HepG2 (cell line): ENCODE data around the gene CXCR5. TPM values are rescaled to one million over a fixed set of nuclear protein-coding genes. Genes with fewer than 3 reads are reported as not detected.

Experiments
- AGO2 ChIP-seq: fragments of 200-400 bp; formaldehyde crosslinking; optimal IDR thresholded peaks from 2 replicates; pipeline ENCODE3; 2017; ENCODE audit warnings: mild to moderate bottlenecking, low read depth, low read length, moderate library complexity
- AHR ChIP-seq: IDR thresholded peaks from 2 replicates; pipeline ENCODE4 v1.6.1; 2018; ENCODE audit warnings: missing genetic modification reagents, missing compliant biosample characterization
- BORCS8-MEF2B ChIP-seq: sonication (generic); formaldehyde crosslinking; IDR thresholded peaks from 2 replicates; pipeline ENCODE4 v1.8.0; 2022; ENCODE audit warnings: mild to moderate bottlenecking, missing genetic modification reagents
- CBX5 ChIP-seq: sonication (generic); formaldehyde crosslinking; IDR thresholded peaks from 2 replicates; pipeline ENCODE4 v1.4.0; 2020; ENCODE audit warnings: missing genetic modification reagents, borderline replicate concordance
- ESRRA ChIP-seq: sonication (generic); formaldehyde crosslinking; IDR thresholded peaks from 2 replicates; pipeline ENCODE4 v1.5.1; 2020; ENCODE audit warnings: mild to moderate bottlenecking, low read depth, missing genetic modification reagents
- FOXK2 ChIP-seq: fragments of 450-650 bp; IDR thresholded peaks from 2 replicates; pipeline ENCODE4 v1.6.1; 2016
- KLF16 ChIP-seq, 2 experiments: sonication (generic) in 1 of 2; formaldehyde crosslinking in 1 of 2; IDR thresholded peaks; 2 replicates each; pipeline versions ENCODE4 v1.6.1 to v1.8.0; 2016 to 2023; ENCODE audit warnings: missing genetic modification reagents in 2 of 2, missing compliant biosample characterization in 1 of 2
- MBD4 ChIP-seq: IDR thresholded peaks from 2 replicates; pipeline ENCODE4 v1.6.1; 2012; ENCODE audit warnings: low read length, inconsistent platforms, borderline replicate concordance
- MBNL3 ChIP-seq: fragments of 250-450 bp; sonication (Bioruptor Pico); conservative IDR thresholded peaks from 2 replicates; pipeline ENCODE4 v1.8.0; 2022; ENCODE audit warnings: mild to moderate bottlenecking, inconsistent platforms
- MYNN ChIP-seq: sonication (generic); formaldehyde crosslinking; IDR thresholded peaks from 2 replicates; pipeline ENCODE4 v1.4.0; 2020; ENCODE audit warnings: mild to moderate bottlenecking, low read depth, missing genetic modification reagents
- SAP130 ChIP-seq: IDR thresholded peaks from 2 replicates; pipeline ENCODE4 v1.6.1; 2016; ENCODE audit warnings: low read depth
- SMAD9 ChIP-seq: sonication (generic); formaldehyde crosslinking; IDR thresholded peaks from 2 replicates; pipeline ENCODE4 v1.5.1; 2020; ENCODE audit warnings: mild to moderate bottlenecking, missing genetic modification reagents
- TAF1 ChIP-seq: sonication (generic); formaldehyde crosslinking; IDR thresholded peaks from 2 replicates; pipeline ENCODE4 v1.4.0; 2020; ENCODE audit warnings: missing genetic modification reagents
- TBX2 ChIP-seq: sonication (generic); formaldehyde crosslinking; IDR thresholded peaks from 2 replicates; pipeline ENCODE4 v1.5.0; 2020; ENCODE audit warnings: missing genetic modification reagents, mild to moderate bottlenecking, borderline replicate concordance
- TSC22D2 ChIP-seq: sonication (generic); formaldehyde crosslinking; IDR thresholded peaks from 2 replicates; pipeline ENCODE4 v1.5.1; 2020; ENCODE audit warnings: missing genetic modification reagents, mild to moderate bottlenecking, borderline replicate concordance
- ZBTB7A ChIP-seq: sonication (generic); formaldehyde crosslinking; IDR thresholded peaks from 2 replicates; pipeline ENCODE4 v1.8.0; 2022; ENCODE audit warnings: mild to moderate bottlenecking, missing genetic modification reagents
- ZMYM4 ChIP-seq: sonication (generic); formaldehyde crosslinking; IDR thresholded peaks from 2 replicates; pipeline ENCODE4 v1.8.1; 2023; ENCODE audit warnings: mild to moderate bottlenecking, missing genetic modification reagents
- ZNF33B ChIP-seq: sonication (generic); formaldehyde crosslinking; IDR thresholded peaks from 2 replicates; pipeline ENCODE4 v1.5.1; 2020; ENCODE audit warnings: mild to moderate bottlenecking, missing genetic modification reagents
- ZNF720 ChIP-seq: sonication (generic); formaldehyde crosslinking; IDR thresholded peaks from 2 replicates; pipeline ENCODE4 v1.4.0; 2020; ENCODE audit warnings: missing genetic modification reagents
- ZNF724P ChIP-seq: sonication (generic); formaldehyde crosslinking; IDR thresholded peaks from 2 replicates; pipeline ENCODE4 v1.8.0; 2022; ENCODE audit warnings: missing genetic modification reagents, borderline replicate concordance
- ZNF839 ChIP-seq: sonication (generic); formaldehyde crosslinking; IDR thresholded peaks from 2 replicates; pipeline ENCODE4 v1.4.0; 2020; ENCODE audit warnings: missing genetic modification reagents, mild to moderate bottlenecking, borderline replicate concordance
- polyA plus RNA-seq, 8 experiments: library from polyadenylated mRNA; depleted of rRNA in 3 of 8; stranded (reverse) in 7 of 8; unstranded in 1 of 8; fragments of >200 nt; fragmentation: Illumina TruSeq in 4 of 8; extraction: Trizol in 4 of 8; gene quantifications; 2 replicates each; pipeline versions ENCODE4 v1.2.1 to v1.2.3, GENCODE V29; 2011 to 2016; ENCODE audit warnings: low read depth in 4 of 8, missing spikeins in 1 of 8, mixed read lengths in 1 of 8; ENCODE audit not compliant: insufficient read depth in 1 of 8
- total RNA-seq, 5 experiments: library from RNA; depleted of rRNA; stranded (reverse); fragments of >200 nt; fragmentation: Illumina TruSeq; extraction: Trizol; gene quantifications; 2 replicates each; pipeline ENCODE4 v1.2.3, GENCODE V29; 2016; ENCODE audit warnings: low read depth in 1 of 5
- TF ChIP-seq, protein P1 (sequence below): IDR thresholded peaks from 2 replicates; pipeline ENCODE4 v1.6.1; 2016; ENCODE audit warnings: low read depth, control low read depth
- TF ChIP-seq, protein P2 (sequence below): sonication (generic); formaldehyde crosslinking; IDR thresholded peaks from 2 replicates; pipeline ENCODE4 v1.4.0; 2020; ENCODE audit warnings: mild to moderate bottlenecking, missing genetic modification reagents
- TF ChIP-seq, protein P3 (sequence below): sonication (generic); formaldehyde crosslinking; IDR thresholded peaks from 2 replicates; pipeline ENCODE4 v1.9.0; 2022; ENCODE audit warnings: low read depth, missing genetic modification reagents

CXCR5 gene
- total and polyA plus RNA-seq, 2 of the 13 experiments (the other 11 are each of a cell fraction or from before 2014, with no cell fraction given), result not detected

DNA sequence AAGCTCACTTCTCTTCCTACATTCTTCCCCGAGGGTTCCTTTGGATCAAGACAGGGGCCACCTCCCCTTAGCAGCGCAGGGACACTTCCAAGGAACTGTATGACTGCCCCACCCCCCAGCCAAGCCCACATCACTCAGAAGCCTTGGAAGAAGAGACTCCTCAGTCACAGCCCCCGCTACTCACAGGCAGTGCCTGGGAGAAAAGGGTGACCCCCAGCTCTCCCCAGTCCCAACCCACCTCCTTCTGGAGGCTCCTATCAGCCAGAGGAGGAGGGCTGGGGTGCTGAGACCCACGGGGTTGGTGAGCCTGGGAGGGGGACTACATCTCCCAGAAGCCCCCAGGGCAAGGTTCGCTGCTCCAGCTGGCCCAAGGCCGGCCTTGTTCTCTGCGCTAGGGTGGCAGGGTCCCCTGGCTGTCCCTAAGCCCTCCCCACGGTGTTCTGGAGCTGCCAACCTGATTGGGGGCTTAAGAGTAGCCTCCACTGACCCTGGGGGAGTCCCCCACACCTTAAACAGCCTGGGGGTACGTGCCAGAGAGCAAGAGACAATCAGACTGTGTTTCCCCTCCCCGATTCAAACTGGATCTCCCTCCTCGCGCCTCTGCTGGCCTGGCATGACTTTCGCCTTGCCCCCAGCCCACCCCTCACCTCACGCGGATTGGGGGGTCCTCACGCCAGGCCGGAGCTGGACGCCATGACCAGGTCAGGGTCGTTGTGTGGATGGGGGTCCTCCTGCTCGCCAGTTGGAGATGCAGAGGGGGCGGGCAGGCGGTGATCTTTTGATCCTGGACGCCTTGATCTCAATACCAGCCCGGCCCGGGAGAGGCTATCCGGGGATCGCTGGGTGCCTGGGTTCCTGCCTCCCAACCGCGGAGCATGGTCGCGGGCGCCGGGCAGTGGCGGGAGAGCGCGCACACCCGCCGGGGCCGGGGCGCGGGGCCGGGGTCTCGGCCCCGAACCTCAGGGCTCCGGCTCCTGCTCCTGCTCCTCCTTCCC is 41.2 kb downstream of the CXCR5 start (continued):
- TF ChIP-seq ZBTB7A (CRISPR knock-in tag), result peak; percentile 84
- peak; percentile 79; the same call in 1 of the 2 replicates for TF ChIP-seq ZNF33B (CRISPR knock-in tag)
- TF ChIP-seq ZNF720 (CRISPR knock-in tag), result no peak
- no peak for TF ChIP-seq ZNF839 (CRISPR knock-in tag)
- TF ChIP-seq, protein P1, sequence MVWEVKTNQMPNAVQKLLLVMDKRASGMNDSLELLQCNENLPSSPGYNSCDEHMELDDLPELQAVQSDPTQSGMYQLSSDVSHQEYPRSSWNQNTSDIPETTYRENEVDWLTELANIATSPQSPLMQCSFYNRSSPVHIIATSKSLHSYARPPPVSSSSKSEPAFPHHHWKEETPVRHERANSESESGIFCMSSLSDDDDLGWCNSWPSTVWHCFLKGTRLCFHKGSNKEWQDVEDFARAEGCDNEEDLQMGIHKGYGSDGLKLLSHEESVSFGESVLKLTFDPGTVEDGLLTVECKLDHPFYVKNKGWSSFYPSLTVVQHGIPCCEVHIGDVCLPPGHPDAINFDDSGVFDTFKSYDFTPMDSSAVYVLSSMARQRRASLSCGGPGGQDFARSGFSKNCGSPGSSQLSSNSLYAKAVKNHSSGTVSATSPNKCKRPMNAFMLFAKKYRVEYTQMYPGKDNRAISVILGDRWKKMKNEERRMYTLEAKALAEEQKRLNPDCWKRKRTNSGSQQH (CRISPR knock-in tag), result no peak
- TF ChIP-seq ESRRA (CRISPR knock-in tag), result peak; percentile 42; the same call in 1 of the 2 replicates
- no peak for TF ChIP-seq BORCS8-MEF2B (CRISPR knock-in tag)
- TF ChIP-seq, protein P2, sequence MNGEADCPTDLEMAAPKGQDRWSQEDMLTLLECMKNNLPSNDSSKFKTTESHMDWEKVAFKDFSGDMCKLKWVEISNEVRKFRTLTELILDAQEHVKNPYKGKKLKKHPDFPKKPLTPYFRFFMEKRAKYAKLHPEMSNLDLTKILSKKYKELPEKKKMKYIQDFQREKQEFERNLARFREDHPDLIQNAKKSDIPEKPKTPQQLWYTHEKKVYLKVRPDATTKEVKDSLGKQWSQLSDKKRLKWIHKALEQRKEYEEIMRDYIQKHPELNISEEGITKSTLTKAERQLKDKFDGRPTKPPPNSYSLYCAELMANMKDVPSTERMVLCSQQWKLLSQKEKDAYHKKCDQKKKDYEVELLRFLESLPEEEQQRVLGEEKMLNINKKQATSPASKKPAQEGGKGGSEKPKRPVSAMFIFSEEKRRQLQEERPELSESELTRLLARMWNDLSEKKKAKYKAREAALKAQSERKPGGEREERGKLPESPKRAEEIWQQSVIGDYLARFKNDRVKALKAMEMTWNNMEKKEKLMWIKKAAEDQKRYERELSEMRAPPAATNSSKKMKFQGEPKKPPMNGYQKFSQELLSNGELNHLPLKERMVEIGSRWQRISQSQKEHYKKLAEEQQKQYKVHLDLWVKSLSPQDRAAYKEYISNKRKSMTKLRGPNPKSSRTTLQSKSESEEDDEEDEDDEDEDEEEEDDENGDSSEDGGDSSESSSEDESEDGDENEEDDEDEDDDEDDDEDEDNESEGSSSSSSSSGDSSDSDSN (CRISPR knock-in tag), result peak; percentile 51
- peak; percentile 20; the same call in 1 of the 2 replicates for TF ChIP-seq TAF1 (CRISPR knock-in tag)
- TF ChIP-seq SMAD9, result peak; percentile 62; the same call in 1 of the 2 replicates
- TF ChIP-seq FOXK2, result no peak
- TF ChIP-seq, protein P3, sequence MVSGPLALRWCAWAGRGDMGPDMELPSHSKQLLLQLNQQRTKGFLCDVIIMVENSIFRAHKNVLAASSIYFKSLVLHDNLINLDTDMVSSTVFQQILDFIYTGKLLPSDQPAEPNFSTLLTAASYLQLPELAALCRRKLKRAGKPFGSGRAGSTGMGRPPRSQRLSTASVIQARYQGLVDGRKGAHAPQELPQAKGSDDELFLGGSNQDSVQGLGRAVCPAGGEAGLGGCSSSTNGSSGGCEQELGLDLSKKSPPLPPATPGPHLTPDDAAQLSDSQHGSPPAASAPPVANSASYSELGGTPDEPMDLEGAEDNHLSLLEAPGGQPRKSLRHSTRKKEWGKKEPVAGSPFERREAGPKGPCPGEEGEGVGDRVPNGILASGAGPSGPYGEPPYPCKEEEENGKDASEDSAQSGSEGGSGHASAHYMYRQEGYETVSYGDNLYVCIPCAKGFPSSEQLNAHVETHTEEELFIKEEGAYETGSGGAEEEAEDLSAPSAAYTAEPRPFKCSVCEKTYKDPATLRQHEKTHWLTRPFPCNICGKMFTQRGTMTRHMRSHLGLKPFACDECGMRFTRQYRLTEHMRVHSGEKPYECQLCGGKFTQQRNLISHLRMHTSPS (CRISPR knock-in tag), result no peak
- 0 out of 2 replicates have a peak, but pooled peaks have one; percentile 29 for TF ChIP-seq TSC22D2 (CRISPR knock-in tag)
- peak; percentile 78 for TF ChIP-seq SAP130 (CRISPR knock-in tag)
- peak; percentile 17 for TF ChIP-seq AGO2
- TF ChIP-seq MBNL3 (CRISPR knock-in tag), result no peak
- TF ChIP-seq CBX5, result peak; percentile 22; the same call in 1 of the 2 replicates
- peak; percentile 87; the same call in 1 of the 2 replicates for TF ChIP-seq MYNN (CRISPR knock-in tag)
- no peak for TF ChIP-seq MBD4
- peak; percentile 27; the same call in 1 of the 2 replicates for TF ChIP-seq AHR (CRISPR knock-in tag)
- TF ChIP-seq KLF16 (CRISPR knock-in tag; IDR thresholded peaks at IDR 0.05), result 0 out of 4 replicates have a peak, but pooled peaks of 1 of the 2 experiments have one; percentile 43
- TF ChIP-seq ZNF724P (CRISPR knock-in tag), result peak; percentile 52; the same call in 1 of the 2 replicates
- 0 out of 2 replicates have a peak, but pooled peaks have one; percentile 15 for TF ChIP-seq TBX2 (CRISPR knock-in tag)
- 0 out of 2 replicates have a peak, but pooled peaks have one; percentile 48 for TF ChIP-seq ZMYM4
